Measurements from ENCODE around the gene HES4. TPM values are rescaled to one million over a fixed set of nuclear protein-coding genes. Genes with fewer than 3 reads are reported as not detected.

HES4 gene
- total RNA-seq, 1 experiment from 2014 or later: 18.5 TPM

DNA sequence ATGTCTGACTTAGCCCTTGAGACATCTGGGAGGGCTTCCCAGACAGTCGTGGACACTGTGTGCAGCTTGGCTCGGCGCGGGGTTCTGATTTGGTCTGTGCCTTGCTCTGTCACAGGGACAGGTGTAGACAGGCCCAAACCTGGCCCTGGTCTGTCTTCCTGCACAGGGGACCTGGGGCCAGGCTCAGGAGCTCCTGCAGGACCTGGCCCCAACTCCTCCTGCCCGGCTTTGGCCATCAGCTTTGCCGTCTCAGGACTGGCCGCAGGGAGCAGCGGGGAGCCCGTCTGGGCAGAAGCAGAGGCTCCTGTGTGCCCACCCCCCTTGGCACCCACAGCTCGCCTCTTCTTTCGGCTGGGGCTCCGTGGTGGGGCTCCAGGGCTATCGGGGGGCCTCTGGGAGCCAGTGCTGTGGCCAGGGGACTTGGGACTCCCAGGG lies 19.7 kb downstream of the HES4 start:
- Histone ChIP-seq H3K4me1 (ENCODE audit: insufficient read depth, low read length, poor library complexity, severe bottlenecking) (peaks cover 8% of the 10 kb centered on the region), H3K27me3 (replicated peaks; ENCODE audit: insufficient read depth, low read depth, low read length, poor library complexity) (no peaks in the 10 kb centered on the region), H3K27ac (ENCODE audit: low read depth, low read length, poor library complexity, severe bottlenecking) (no peak overlapping the region), H3K4me3 (ENCODE audit: low read depth, low read length, poor library complexity, severe bottlenecking) (no peak overlapping the region), H3K9me3 (ENCODE audit: low read depth, low read length, poor library complexity, severe bottlenecking) (no peaks in the 10 kb centered on the region), H3K36me3 (ENCODE audit: insufficient read depth, low read length, poor library complexity, severe bottlenecking) (no peaks in the 10 kb centered on the region)
- ChIA-PET CTCF (interaction anchor here (0.7 kb wide), 1 partner anchor 40 kb away, joined by 3 read pairs; the partner anchor contains the start of gene AGRN), POLR2A (ENCODE audit: low non-redundant PET) (no interaction called here)
- DNase-seq (ENCODE audit: low spot score): no peak
- intact Hi-C loops (cut with micrococcal nuclease; ENCODE audit: unreplicated experiment): loop anchor here (5.0 kb wide), 1 partner anchor 82 kb away; no protein-coding TSS in a partner anchor
- TF ChIP-seq, protein P1, sequence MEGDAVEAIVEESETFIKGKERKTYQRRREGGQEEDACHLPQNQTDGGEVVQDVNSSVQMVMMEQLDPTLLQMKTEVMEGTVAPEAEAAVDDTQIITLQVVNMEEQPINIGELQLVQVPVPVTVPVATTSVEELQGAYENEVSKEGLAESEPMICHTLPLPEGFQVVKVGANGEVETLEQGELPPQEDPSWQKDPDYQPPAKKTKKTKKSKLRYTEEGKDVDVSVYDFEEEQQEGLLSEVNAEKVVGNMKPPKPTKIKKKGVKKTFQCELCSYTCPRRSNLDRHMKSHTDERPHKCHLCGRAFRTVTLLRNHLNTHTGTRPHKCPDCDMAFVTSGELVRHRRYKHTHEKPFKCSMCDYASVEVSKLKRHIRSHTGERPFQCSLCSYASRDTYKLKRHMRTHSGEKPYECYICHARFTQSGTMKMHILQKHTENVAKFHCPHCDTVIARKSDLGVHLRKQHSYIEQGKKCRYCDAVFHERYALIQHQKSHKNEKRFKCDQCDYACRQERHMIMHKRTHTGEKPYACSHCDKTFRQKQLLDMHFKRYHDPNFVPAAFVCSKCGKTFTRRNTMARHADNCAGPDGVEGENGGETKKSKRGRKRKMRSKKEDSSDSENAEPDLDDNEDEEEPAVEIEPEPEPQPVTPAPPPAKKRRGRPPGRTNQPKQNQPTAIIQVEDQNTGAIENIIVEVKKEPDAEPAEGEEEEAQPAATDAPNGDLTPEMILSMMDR (conservative IDR thresholded peaks at IDR 0.05; ENCODE audit: low read depth, low read length): no peak
- TF ChIP-seq EZH2 (IDR thresholded peaks at IDR 0.05; ENCODE audit: borderline replicate concordance, low read depth, low read length, poor library complexity, severe bottlenecking): no peak
- BruUV-seq (replicated peaks): no TSS peak

DNA sequence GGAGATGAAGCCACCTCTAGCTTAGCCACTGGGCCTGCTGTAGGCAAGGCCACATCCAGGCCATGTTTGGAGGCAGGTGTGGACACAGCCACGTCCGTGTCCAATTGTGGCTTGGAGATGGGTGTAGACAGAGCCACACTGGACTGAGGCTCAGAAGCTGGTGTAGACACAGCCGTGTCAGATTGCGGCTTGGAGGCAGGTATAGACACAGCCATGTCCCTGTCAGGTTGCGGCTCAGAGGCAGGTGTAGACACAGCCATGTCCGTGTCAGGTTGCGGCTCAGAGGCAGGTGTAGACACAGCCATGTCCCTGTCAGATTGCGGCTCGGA lies 20.2 kb downstream of the HES4 start:
- intact Hi-C loops (cut with micrococcal nuclease; ENCODE audit: unreplicated experiment): loop anchor here (5.0 kb wide), 2 partner anchors 83 to 112 kb away; no protein-coding TSS in a partner anchor
- no peaks in the 10 kb centered on the region for H3K27me3 ChIP-seq (replicated peaks; ENCODE audit: insufficient read depth, low read depth, low read length, poor library complexity)
- H3K4me3 ChIP-seq (ENCODE audit: low read depth, low read length, poor library complexity, severe bottlenecking): no peak overlapping the region
- CTCF ChIA-PET: no interaction called here
- no peaks in the 10 kb centered on the region for H3K9me3 ChIP-seq (ENCODE audit: low read depth, low read length, poor library complexity, severe bottlenecking)
- peaks cover 8% of the 10 kb centered on the region for H3K4me1 ChIP-seq (ENCODE audit: insufficient read depth, low read length, poor library complexity, severe bottlenecking)
- POLR2A ChIA-PET (ENCODE audit: low non-redundant PET): no interaction called here
- TF ChIP-seq, protein P1 (conservative IDR thresholded peaks at IDR 0.05; ENCODE audit: low read depth, low read length): no peak
- no peak for TF ChIP-seq EZH2 (IDR thresholded peaks at IDR 0.05; ENCODE audit: borderline replicate concordance, low read depth, low read length, poor library complexity, severe bottlenecking)
- no TSS peak for BruUV-seq (replicated peaks)
- DNase-seq (ENCODE audit: low spot score): no peak
- no peaks in the 10 kb centered on the region for H3K36me3 ChIP-seq (ENCODE audit: insufficient read depth, low read length, poor library complexity, severe bottlenecking)
- H3K27ac ChIP-seq (ENCODE audit: low read depth, low read length, poor library complexity, severe bottlenecking): no peak overlapping the region

DNA sequence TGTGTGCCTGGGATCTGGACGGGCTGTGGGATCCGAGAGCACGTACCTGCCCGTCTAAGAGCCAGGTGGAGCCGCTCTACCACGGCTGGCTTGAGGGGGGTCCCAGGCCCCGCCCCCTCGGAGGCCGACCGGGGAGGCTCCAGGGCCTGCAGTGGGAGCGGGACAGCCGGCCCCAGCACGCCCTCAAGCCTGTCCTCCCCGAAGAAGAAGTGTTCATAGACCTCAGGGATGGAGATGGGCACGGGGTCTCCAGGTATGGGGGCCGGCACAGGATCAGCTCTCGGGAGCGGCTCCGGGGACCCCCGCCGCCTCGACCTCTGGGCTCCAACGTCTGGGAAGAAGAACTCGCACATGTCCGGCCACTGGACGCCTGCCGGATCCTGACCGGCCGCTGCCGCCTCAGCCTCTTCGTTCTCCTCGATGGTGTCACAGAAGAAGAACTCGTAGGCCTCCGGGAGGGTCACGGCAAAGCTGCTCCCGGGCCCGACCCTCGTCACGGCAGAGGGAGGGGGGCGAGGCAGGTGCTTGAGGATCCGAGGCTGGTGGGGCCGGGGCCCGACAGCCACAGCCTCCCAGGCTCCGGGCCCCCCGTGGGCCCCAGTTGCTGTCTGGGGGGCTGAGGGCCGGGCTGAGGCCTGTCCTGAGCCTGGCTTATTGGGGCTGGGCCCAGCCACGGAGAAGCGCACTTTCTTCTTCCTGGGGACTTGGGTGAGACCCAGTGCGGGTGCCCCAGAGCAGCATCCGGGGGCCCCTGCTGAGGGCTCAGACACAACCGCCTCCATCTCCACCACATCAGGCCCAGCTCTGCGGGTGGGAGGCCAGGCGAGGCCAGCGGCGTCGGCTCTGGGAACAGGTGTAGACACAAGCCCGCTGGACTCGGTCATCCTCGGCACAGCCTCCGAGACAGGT lies 20.8 kb downstream of the HES4 start:
- no peak for DNase-seq (ENCODE audit: low spot score)
- H3K9me3 ChIP-seq (ENCODE audit: low read depth, low read length, poor library complexity, severe bottlenecking): no peaks in the 10 kb centered on the region
- H3K27ac ChIP-seq (ENCODE audit: low read depth, low read length, poor library complexity, severe bottlenecking): no peak overlapping the region
- ChIA-PET POLR2A (ENCODE audit: low non-redundant PET) (no interaction called here), CTCF (no interaction called here)
- H3K4me1 ChIP-seq (ENCODE audit: insufficient read depth, low read length, poor library complexity, severe bottlenecking): peaks cover 8% of the 10 kb centered on the region
- no TSS peak for BruUV-seq (replicated peaks)
- no peaks in the 10 kb centered on the region for H3K27me3 ChIP-seq (replicated peaks; ENCODE audit: insufficient read depth, low read depth, low read length, poor library complexity)
- H3K36me3 ChIP-seq (ENCODE audit: insufficient read depth, low read length, poor library complexity, severe bottlenecking): no peaks in the 10 kb centered on the region
- intact Hi-C loops (cut with micrococcal nuclease; ENCODE audit: unreplicated experiment): loop anchor here (5.0 kb wide), 1 partner anchor 112 kb away; no protein-coding TSS in a partner anchor
- TF ChIP-seq, protein P1 (conservative IDR thresholded peaks at IDR 0.05; ENCODE audit: low read depth, low read length): no peak
- TF ChIP-seq EZH2 (IDR thresholded peaks at IDR 0.05; ENCODE audit: borderline replicate concordance, low read depth, low read length, poor library complexity, severe bottlenecking): no peak
- H3K4me3 ChIP-seq (ENCODE audit: low read depth, low read length, poor library complexity, severe bottlenecking): no peak overlapping the region

Measured in A673 (cell line).